ENCODE results near the gene POGLUT2. TPM values are rescaled to one million over a fixed set of nuclear protein-coding genes. Genes with fewer than 3 reads are reported as not detected.

The POGLUT2 gene
- polyA plus RNA-seq, 1 donor, result 15.4 TPM

- no peak overlapping the region for H3K4me3 ChIP-seq (ENCODE audit: low read length)
- DNase-seq, result no peak
- peaks cover 4% of the 10 kb centered on the region for H3K9me3 ChIP-seq (ENCODE audit: control insufficient read depth, low read depth, low read length)
- no peak overlapping the region for H3K27ac ChIP-seq (ENCODE audit: low read length)
- no peaks in the 10 kb centered on the region for H3K27me3 ChIP-seq (ENCODE audit: control insufficient read depth, insufficient read depth, low read length)
- peaks cover 15% of the 10 kb centered on the region for H3K36me3 ChIP-seq (ENCODE audit: control insufficient read depth, insufficient read depth, low read length)
- H3K4me1 ChIP-seq (ENCODE audit: control insufficient read depth, insufficient read depth, low read length), result no peaks in the 10 kb centered on the region
These were observed 14.0 kb upstream of the POGLUT2 start for GRCh38 chr13:102812611-102813287.

GRCh38 chr13:102807699-102808098 lies 8.9 kb upstream of the POGLUT2 start:
- H3K4me1 ChIP-seq (ENCODE audit: control insufficient read depth, insufficient read depth, low read length), result no peaks in the 10 kb centered on the region
- DNase-seq, result no peak
- H3K27ac ChIP-seq (ENCODE audit: low read length), result no peak overlapping the region
- peaks cover 4% of the 10 kb centered on the region for H3K9me3 ChIP-seq (ENCODE audit: control insufficient read depth, low read depth, low read length)
- H3K4me3 ChIP-seq (ENCODE audit: low read length), result no peak overlapping the region
- peaks cover 12% of the 10 kb centered on the region for H3K36me3 ChIP-seq (ENCODE audit: control insufficient read depth, insufficient read depth, low read length)
- H3K27me3 ChIP-seq (ENCODE audit: control insufficient read depth, insufficient read depth, low read length), result no peaks in the 10 kb centered on the region
- 100% methylated on average over 1 of the region's 3 CpGs for WGBS (ENCODE audit: insufficient coverage, low lambda C conversion rate)

- H3K27ac ChIP-seq (ENCODE audit: low read length), result no peak overlapping the region
- H3K27me3 ChIP-seq (ENCODE audit: control insufficient read depth, insufficient read depth, low read length), result no peaks in the 10 kb centered on the region
- H3K36me3 ChIP-seq (ENCODE audit: control insufficient read depth, insufficient read depth, low read length), result peaks cover 4% of the 10 kb centered on the region
- H3K9me3 ChIP-seq (ENCODE audit: control insufficient read depth, low read depth, low read length), result peaks cover 4% of the 10 kb centered on the region
- DNase-seq, result no peak
- peaks cover 3% of the 10 kb centered on the region for H3K4me1 ChIP-seq (ENCODE audit: control insufficient read depth, insufficient read depth, low read length)
- WGBS (ENCODE audit: insufficient coverage, low lambda C conversion rate), result 80% methylated on average over 2 of the region's 3 CpGs
- H3K4me3 ChIP-seq (ENCODE audit: low read length), result no peak overlapping the region
These were observed 6.9 kb upstream of the POGLUT2 start for GRCh38 chr13:102805680-102806079.

GRCh38 chr13:102800145-102801041 lies 1.6 kb upstream of the POGLUT2 start:
- DNase-seq, result peak; percentile 78 to 90
- Histone ChIP-seq H3K9me3 (ENCODE audit: control insufficient read depth, low read depth, low read length) (no peaks in the 10 kb centered on the region), H3K4me3 (ENCODE audit: low read length) (peak overlapping the region; percentile 64), H3K36me3 (ENCODE audit: control insufficient read depth, insufficient read depth, low read length) (no peaks in the 10 kb centered on the region), H3K27me3 (ENCODE audit: control insufficient read depth, insufficient read depth, low read length) (no peaks in the 10 kb centered on the region), H3K4me1 (ENCODE audit: control insufficient read depth, insufficient read depth, low read length) (peaks cover 3% of the 10 kb centered on the region), H3K27ac (ENCODE audit: low read length) (peak overlapping the region; percentile 74)
- 60% methylated on average over 1 of the region's 81 CpGs for WGBS (ENCODE audit: insufficient coverage, low lambda C conversion rate)

- peak overlapping the region; percentile 64 for H3K4me3 ChIP-seq (ENCODE audit: low read length)
- H3K4me1 ChIP-seq (ENCODE audit: control insufficient read depth, insufficient read depth, low read length), result peaks cover 3% of the 10 kb centered on the region
- peak overlapping the region; percentile 74 for H3K27ac ChIP-seq (ENCODE audit: low read length)
- WGBS (ENCODE audit: insufficient coverage, low lambda C conversion rate), result no CpG with 5 or more reads among the region's 69 CpGs
- peak; percentile 9 to 61 for DNase-seq
- no peaks in the 10 kb centered on the region for H3K36me3 ChIP-seq (ENCODE audit: control insufficient read depth, insufficient read depth, low read length)
- no peaks in the 10 kb centered on the region for H3K9me3 ChIP-seq (ENCODE audit: control insufficient read depth, low read depth, low read length)
- no peaks in the 10 kb centered on the region for H3K27me3 ChIP-seq (ENCODE audit: control insufficient read depth, insufficient read depth, low read length)
These were observed 809 bp upstream of the POGLUT2 start for GRCh38 chr13:102799426-102800144.

- no peaks in the 10 kb centered on the region for H3K9me3 ChIP-seq (ENCODE audit: control insufficient read depth, low read depth, low read length)
- 100% methylated on average over 1 of the region's 9 CpGs for WGBS (ENCODE audit: insufficient coverage, low lambda C conversion rate)
- H3K4me3 ChIP-seq (ENCODE audit: low read length), result no peak overlapping the region
- H3K4me1 ChIP-seq (ENCODE audit: control insufficient read depth, insufficient read depth, low read length), result no peaks in the 10 kb centered on the region
- no peak overlapping the region for H3K27ac ChIP-seq (ENCODE audit: low read length)
- no peaks in the 10 kb centered on the region for H3K27me3 ChIP-seq (ENCODE audit: control insufficient read depth, insufficient read depth, low read length)
- peaks cover 27% of the 10 kb centered on the region for H3K36me3 ChIP-seq (ENCODE audit: control insufficient read depth, insufficient read depth, low read length)
- DNase-seq, result no peak
These were observed 5.0 kb downstream of the POGLUT2 start for GRCh38 chr13:102793611-102794355.

GRCh38 chr13:102792396-102792795 lies 6.4 kb downstream of the POGLUT2 start:
- DNase-seq, result no peak
- Histone ChIP-seq H3K4me3 (ENCODE audit: low read length) (no peak overlapping the region), H3K4me1 (ENCODE audit: control insufficient read depth, insufficient read depth, low read length) (no peaks in the 10 kb centered on the region), H3K27ac (ENCODE audit: low read length) (no peak overlapping the region), H3K27me3 (ENCODE audit: control insufficient read depth, insufficient read depth, low read length) (no peaks in the 10 kb centered on the region), H3K36me3 (ENCODE audit: control insufficient read depth, insufficient read depth, low read length) (peaks cover 33% of the 10 kb centered on the region), H3K9me3 (ENCODE audit: control insufficient read depth, low read depth, low read length) (no peaks in the 10 kb centered on the region)
- no CpG with 5 or more reads among the region's 1 CpG for WGBS (ENCODE audit: insufficient coverage, low lambda C conversion rate)

- 90% methylated on average over 2 of the region's 8 CpGs for WGBS (ENCODE audit: insufficient coverage, low lambda C conversion rate)
- peaks cover 36% of the 10 kb centered on the region for H3K36me3 ChIP-seq (ENCODE audit: control insufficient read depth, insufficient read depth, low read length)
- no peak overlapping the region for H3K27ac ChIP-seq (ENCODE audit: low read length)
- H3K9me3 ChIP-seq (ENCODE audit: control insufficient read depth, low read depth, low read length), result no peaks in the 10 kb centered on the region
- H3K4me3 ChIP-seq (ENCODE audit: low read length), result no peak overlapping the region
- H3K27me3 ChIP-seq (ENCODE audit: control insufficient read depth, insufficient read depth, low read length), result no peaks in the 10 kb centered on the region
- peaks cover 9% of the 10 kb centered on the region for H3K4me1 ChIP-seq (ENCODE audit: control insufficient read depth, insufficient read depth, low read length)
- no peak for DNase-seq
These were observed 10.1 kb downstream of the POGLUT2 start for GRCh38 chr13:102788683-102789082.

GRCh38 chr13:102784483-102784882 lies 14.3 kb downstream of the POGLUT2 start:
- DNase-seq, result peak; percentile 18 to 53
- peaks cover 17% of the 10 kb centered on the region for H3K36me3 ChIP-seq (ENCODE audit: control insufficient read depth, insufficient read depth, low read length)
- H3K4me3 ChIP-seq (ENCODE audit: low read length), result no peak overlapping the region
- H3K4me1 ChIP-seq (ENCODE audit: control insufficient read depth, insufficient read depth, low read length), result peaks cover 9% of the 10 kb centered on the region
- no peak overlapping the region for H3K27ac ChIP-seq (ENCODE audit: low read length)
- no CpG with 5 or more reads among the region's 3 CpGs for WGBS (ENCODE audit: insufficient coverage, low lambda C conversion rate)
- H3K27me3 ChIP-seq (ENCODE audit: control insufficient read depth, insufficient read depth, low read length), result no peaks in the 10 kb centered on the region
- H3K9me3 ChIP-seq (ENCODE audit: control insufficient read depth, low read depth, low read length), result peaks cover 6% of the 10 kb centered on the region

- peaks cover 5% of the 10 kb centered on the region for H3K36me3 ChIP-seq (ENCODE audit: control insufficient read depth, insufficient read depth, low read length)
- H3K27me3 ChIP-seq (ENCODE audit: control insufficient read depth, insufficient read depth, low read length), result no peaks in the 10 kb centered on the region
- WGBS (ENCODE audit: insufficient coverage, low lambda C conversion rate), result no CpG with 5 or more reads among the region's 1 CpG
These were observed 17.2 kb downstream of the POGLUT2 start for GRCh38 chr13:102781591-102781990.

More at GRCh38 chr13:102781591-102781990, 17.2 kb downstream of the POGLUT2 start:
- peaks cover 14% of the 10 kb centered on the region for H3K4me1 ChIP-seq (ENCODE audit: control insufficient read depth, insufficient read depth, low read length)
- peaks cover 6% of the 10 kb centered on the region for H3K9me3 ChIP-seq (ENCODE audit: control insufficient read depth, low read depth, low read length)
- DNase-seq, result no peak
- no peak overlapping the region for H3K27ac ChIP-seq (ENCODE audit: low read length)
- H3K4me3 ChIP-seq (ENCODE audit: low read length), result no peak overlapping the region
